NT2/D1 (cell line): ENCODE measurements around the gene COMT.

Source experiments
- DNase-seq: peaks from one replicate; pipeline ENCODE4 v3.0.0-alpha.2; 2011; ENCODE audit warnings: low read depth, low spot score
- H3K27me3 ChIP-seq: 2 replicates; pipeline ENCODE4 v1.6.0; 2011; ENCODE audit warnings: mild to moderate bottlenecking; ENCODE audit not compliant: insufficient read length, insufficient read depth
- H3K36me3 ChIP-seq: 2 replicates; pipeline ENCODE4 v1.6.1; 2011; ENCODE audit warnings: mild to moderate bottlenecking, low read length, mixed read lengths; ENCODE audit not compliant: insufficient read depth, insufficient read length
- H3K4me1 ChIP-seq: 2 replicates; pipeline ENCODE4 v1.5.1; 2011; ENCODE audit not compliant: insufficient read depth, insufficient read length
- H3K4me3 ChIP-seq: 2 replicates; pipeline ENCODE4 v1.5.1; 2011; ENCODE audit warnings: low read depth; ENCODE audit not compliant: insufficient read length
- H3K9ac ChIP-seq: 2 replicates; pipeline ENCODE4 v1.6.0; 2011; ENCODE audit warnings: low read depth; ENCODE audit not compliant: insufficient read length
- H3K9me3 ChIP-seq: 2 replicates; pipeline ENCODE4 v1.5.1; 2011; ENCODE audit warnings: mild to moderate bottlenecking, low read length; ENCODE audit not compliant: insufficient read depth
- SUZ12 ChIP-seq: IDR thresholded peaks from 2 replicates; pipeline ENCODE4 v1.6.1; 2011; ENCODE audit not compliant: insufficient read length, insufficient read depth; ENCODE audit errors: extremely low read depth
- YY1 ChIP-seq: IDR thresholded peaks from 2 replicates; pipeline ENCODE4 v1.6.1; 2011; ENCODE audit not compliant: insufficient read length, insufficient read depth
- ZNF274 ChIP-seq: IDR thresholded peaks from 2 replicates; pipeline ENCODE4 v1.6.1; 2011; ENCODE audit warnings: mild to moderate bottlenecking, low read depth, low read length

The COMT gene

DNA sequence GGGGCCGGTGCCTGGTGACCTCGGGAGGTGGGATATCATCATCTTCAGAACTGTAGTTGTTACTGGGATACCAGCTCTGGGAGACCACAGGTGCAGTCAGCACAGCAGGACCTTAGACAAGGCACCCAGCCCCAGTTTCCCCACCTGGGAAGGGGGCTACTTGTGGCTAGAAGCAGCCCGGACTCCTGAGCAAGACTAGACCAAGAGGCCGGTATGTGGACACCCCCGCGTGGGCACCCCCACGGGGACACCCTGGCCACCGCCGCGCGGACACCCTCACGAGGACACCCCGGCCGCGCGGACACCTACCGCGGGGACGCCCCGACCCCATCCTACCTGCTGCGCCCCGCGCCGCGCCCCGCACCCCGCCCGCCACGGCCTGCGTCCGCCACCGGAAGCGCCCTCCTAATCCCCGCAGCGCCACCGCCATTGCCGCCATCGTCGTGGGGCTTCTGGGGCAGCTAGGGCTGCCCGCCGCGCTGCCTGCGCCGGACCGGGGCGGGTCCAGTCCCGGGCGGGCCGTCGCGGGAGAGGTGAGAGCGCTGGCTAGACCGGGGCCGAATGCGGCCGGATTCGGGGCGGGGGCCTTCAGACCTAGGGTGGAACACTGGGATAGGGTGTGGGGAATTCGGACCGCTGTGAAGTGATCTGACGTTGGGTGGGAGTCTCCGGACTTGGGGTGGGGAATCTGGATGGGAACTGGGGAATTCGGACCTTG, at the start of gene COMT, which contains the start of gene TXNRD2:
Gene COMT, plus strand, starts transcription at position 408 of the 718 bp plus-strand sequence. CDS start 20,755 bp downstream, outside the sequence.
Gene TXNRD2, minus strand, starts transcription at position 454 of the 718 bp plus-strand sequence. Its CDS starts 15 bp downstream, at position 439.
- Histone ChIP-seq H3K4me1 (no peaks in the 10 kb centered on the region), H3K4me3 (peak within 1 kb of the TSS; percentile 70), H3K27me3 (no peaks in the 10 kb centered on the region), H3K9ac (peak within 1 kb of the TSS; percentile 87), H3K9me3 (no peaks in the 10 kb centered on the region), H3K36me3 (peaks cover 3% of the 10 kb centered on the region)
- TF ChIP-seq SUZ12 (no peak), ZNF274 (no peak), YY1 (peak; percentile 54)
- DNase-seq: peak; percentile 49

- H3K27me3 ChIP-seq: no peaks in the 10 kb centered on the region
- H3K4me3 ChIP-seq: no peak overlapping the region
- peaks cover 19% of the 10 kb centered on the region for H3K4me1 ChIP-seq
- H3K9ac ChIP-seq: no peak overlapping the region
- no peak for DNase-seq
- H3K36me3 ChIP-seq: peaks cover 16% of the 10 kb centered on the region
- no peaks in the 10 kb centered on the region for H3K9me3 ChIP-seq
- TF ChIP-seq ZNF274 (no peak), SUZ12 (no peak), YY1 (no peak)
Measured at GRCh38 chr22:19892257-19892879, 49.2 kb upstream of the COMT start.

GRCh38 chr22:19892925-19893324, 48.6 kb upstream of the COMT start:
- H3K27me3 ChIP-seq: no peaks in the 10 kb centered on the region
- H3K4me1 ChIP-seq: peaks cover 19% of the 10 kb centered on the region
- H3K36me3 ChIP-seq: peaks cover 21% of the 10 kb centered on the region
- no peak for DNase-seq
- no peaks in the 10 kb centered on the region for H3K9me3 ChIP-seq
- no peak overlapping the region for H3K9ac ChIP-seq
- TF ChIP-seq YY1 (no peak), SUZ12 (no peak), ZNF274 (no peak)
- H3K4me3 ChIP-seq: no peak overlapping the region

GRCh38 chr22:19893363-19893762, 48.2 kb upstream of the COMT start:
- H3K4me1 ChIP-seq: peaks cover 19% of the 10 kb centered on the region
- peaks cover 24% of the 10 kb centered on the region for H3K36me3 ChIP-seq
- H3K4me3 ChIP-seq: no peak overlapping the region
- H3K9me3 ChIP-seq: no peaks in the 10 kb centered on the region
- TF ChIP-seq SUZ12 (no peak), YY1 (no peak), ZNF274 (no peak)
- no peaks in the 10 kb centered on the region for H3K27me3 ChIP-seq
- H3K9ac ChIP-seq: no peak overlapping the region
- no peak for DNase-seq

- Histone ChIP-seq H3K27me3 (no peaks in the 10 kb centered on the region), H3K4me1 (peaks cover 19% of the 10 kb centered on the region), H3K36me3 (peaks cover 24% of the 10 kb centered on the region), H3K9ac (no peak overlapping the region), H3K9me3 (no peaks in the 10 kb centered on the region), H3K4me3 (no peak overlapping the region)
- TF ChIP-seq SUZ12 (no peak), YY1 (no peak), ZNF274 (no peak)
- DNase-seq: no peak
Measured at GRCh38 chr22:19895160-19895849, 46.3 kb upstream of the COMT start.

DNA sequence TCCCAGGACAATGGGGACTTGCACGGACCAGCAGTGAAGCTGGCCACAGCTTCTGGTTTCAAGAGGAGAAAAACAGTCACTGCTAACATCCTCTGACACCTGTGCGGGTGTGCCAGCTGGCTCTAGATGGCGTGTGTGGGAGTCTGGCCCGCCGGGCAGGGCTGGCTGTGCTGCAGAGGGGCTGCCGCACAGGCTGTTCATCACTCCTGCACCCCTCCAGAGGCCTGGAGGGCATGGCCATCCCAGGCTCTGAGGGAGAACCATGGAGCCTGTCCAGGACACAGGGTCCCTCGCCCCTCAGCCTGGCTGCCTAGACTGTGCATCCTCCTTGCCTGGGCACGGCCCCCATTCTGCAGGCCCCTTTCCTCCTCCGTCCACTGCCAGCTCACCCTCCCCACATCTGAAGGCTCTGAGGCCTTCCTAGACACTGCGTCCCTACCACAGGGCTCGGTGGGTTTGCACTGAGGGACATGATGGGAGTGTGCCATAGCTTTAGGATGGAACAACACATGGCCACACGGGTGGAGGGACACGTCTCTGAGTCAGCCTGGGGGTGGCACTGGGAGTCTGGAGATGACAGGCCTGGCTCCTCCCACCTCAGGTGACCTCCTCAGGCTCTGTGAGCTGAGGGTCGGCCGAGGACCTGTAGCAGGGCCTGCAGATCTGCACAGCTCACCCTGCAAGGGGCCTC, 44.8 kb upstream of the COMT start:
- Histone ChIP-seq H3K9ac (no peak overlapping the region), H3K4me3 (no peak overlapping the region), H3K9me3 (no peaks in the 10 kb centered on the region), H3K27me3 (no peaks in the 10 kb centered on the region), H3K36me3 (peaks cover 29% of the 10 kb centered on the region), H3K4me1 (peaks cover 14% of the 10 kb centered on the region)
- TF ChIP-seq SUZ12 (no peak), ZNF274 (no peak), YY1 (no peak)
- no peak for DNase-seq

- Histone ChIP-seq H3K9ac (no peak overlapping the region), H3K4me3 (no peak overlapping the region), H3K27me3 (no peaks in the 10 kb centered on the region), H3K4me1 (peaks cover 8% of the 10 kb centered on the region), H3K9me3 (no peaks in the 10 kb centered on the region), H3K36me3 (peaks cover 29% of the 10 kb centered on the region)
- DNase-seq: no peak
- TF ChIP-seq SUZ12: no peak
- no peak for TF ChIP-seq ZNF274
- no peak for TF ChIP-seq YY1
Measured at GRCh38 chr22:19897726-19898125, 43.8 kb upstream of the COMT start.
